ENCODE data around the gene FER. TPM values are rescaled to one million over a fixed set of nuclear protein-coding genes. Genes with fewer than 3 reads are reported as not detected.
"Not testable (repeated sequence)": the region's sequence is repeated elsewhere in the genome, so short reads cannot be mapped to it uniquely, and the experiment has no call there.

The FER gene
- total RNA-seq, 1 experiment from 2014 or later = 2.3 TPM

DNA sequence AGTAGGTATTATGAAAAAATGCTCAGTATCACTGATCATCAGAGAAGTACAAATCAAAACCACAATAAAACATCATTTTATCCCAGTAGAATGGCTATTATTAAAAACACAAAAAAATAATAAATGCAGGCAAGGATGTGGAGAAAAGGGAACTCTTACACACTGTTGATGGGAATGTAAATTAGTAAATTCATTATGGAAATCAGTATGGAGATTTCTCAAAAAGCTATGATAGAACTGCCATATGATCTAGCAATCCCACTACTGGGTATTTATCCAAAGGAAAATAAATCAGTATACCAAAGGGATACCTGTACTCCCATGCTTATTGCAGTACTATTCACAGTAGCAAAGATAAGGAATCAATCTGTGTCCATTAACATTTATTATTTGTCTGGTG lies 209.6 kb downstream of the FER start:
- DNase-seq (ENCODE audit: low spot score) = no peak

DNA sequence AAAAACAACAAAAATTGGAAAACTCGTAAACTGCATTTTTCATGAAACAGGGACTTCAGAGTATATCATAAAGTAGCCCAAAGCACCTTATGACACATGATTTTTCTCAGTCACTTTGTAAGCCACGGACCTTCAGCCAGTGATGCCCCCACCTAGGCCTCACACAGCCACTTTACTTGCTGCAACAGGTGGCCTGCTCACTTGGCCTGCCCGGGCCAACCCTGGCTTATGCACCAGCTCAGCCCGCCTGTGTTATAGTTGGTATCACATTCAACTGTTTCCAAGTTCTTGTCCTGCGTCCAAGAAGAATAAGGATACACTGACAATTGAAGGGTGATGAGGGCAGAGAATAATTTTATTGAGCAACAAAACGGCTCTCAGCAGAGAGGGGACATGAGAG lies 219.2 kb downstream of the FER start:
- DNase-seq (ENCODE audit: low spot score) = no peak

DNA sequence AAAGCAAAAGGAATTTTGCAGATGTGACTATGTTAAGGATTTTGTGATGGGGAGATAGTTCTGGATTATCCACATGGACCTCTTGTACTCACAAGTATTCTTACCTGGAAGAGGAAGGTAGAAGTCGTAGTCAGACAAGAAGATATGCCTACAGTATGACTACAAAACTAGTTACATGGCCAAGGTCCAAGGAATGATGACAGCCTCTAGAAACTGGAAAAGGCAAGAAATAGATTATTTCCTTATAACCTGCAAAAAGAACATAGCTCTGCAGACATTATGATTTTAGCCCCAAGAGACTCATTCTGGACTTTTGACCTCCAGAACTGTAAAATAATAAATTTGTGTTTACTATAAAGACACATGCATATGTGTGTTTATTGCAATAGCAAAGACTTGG lies 226.9 kb downstream of the FER start:
- no peak for DNase-seq (ENCODE audit: low spot score)

DNA sequence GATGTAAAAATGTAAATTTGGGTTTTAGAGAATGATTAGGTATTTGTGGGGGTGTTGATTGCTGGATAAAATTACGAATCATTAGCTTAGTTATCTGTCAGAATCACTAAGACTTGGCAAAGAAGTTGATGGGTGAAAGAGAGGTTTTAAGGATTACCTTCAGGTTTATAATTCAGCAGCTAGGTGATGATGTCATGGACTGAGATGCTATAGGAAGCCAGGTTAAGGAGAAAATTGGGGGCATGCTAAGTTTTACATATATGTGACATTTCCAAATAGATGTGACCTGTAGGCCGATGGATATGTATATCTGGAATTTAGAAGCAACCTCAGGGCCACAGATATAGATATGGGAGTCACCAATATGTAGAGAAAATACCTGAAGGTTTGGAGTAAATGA lies 228.0 kb downstream of the FER start:
- DNase-seq (ENCODE audit: low spot score) = no peak

DNA sequence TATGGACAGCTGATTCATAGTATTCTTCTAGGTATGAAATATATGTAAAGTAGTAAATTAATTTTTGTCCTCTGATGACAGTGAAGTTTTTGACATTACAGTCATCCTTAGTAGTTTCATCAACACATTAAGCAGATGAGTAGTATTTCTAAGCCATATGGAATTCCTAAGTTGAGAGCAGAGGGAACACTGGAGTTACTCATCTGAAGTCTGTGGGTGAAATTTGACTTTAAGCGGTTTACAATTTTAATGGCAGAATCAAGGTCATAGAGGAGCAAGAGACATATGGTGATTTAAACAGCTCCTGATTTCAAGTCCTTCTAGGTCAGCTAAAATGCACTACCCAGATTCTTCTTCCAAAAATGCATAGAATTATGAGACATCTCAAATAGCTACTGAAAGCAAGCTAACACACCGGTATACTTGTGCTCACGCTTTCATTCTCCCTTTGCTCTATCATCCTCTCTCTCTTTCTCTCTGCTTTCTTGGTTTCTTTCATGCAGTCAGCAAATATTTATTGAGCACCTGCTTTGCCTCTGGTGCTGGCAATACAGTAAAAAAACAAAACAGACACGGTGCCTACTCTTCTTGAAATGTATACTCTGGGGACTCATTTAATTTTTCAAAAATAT lies 235.9 kb downstream of the FER start:
- DNase-seq (ENCODE audit: low spot score) = no peak

DNA sequence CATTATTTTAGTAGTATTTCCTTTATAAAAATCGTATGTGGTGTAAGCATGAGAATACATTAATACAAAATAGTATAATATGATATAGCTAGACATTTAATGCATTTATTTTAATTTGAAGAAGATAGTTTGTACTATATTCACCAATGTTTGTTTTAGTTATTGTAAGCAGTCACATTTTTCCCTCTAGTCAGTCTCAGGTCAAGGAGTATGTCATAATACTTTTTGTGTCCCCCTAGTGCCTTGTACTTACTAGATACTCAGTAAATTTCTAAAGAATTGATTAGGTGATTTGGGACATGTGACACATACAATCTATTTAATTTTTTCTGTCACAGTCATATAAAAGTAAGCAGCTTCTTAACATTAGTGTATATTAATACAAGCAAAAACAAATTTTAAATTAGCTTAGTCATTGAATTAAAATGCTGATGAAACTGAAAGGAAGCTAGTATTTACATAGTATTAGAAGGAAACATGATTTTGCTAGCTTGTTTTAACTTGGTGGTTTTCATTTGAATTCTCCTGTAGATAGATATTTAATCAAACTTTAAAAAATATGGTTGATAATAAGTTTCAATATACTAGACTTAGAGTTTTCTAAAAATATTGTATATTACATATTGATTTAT lies 242.2 kb downstream of the FER start:
- no peak for DNase-seq (ENCODE audit: low spot score)

DNA sequence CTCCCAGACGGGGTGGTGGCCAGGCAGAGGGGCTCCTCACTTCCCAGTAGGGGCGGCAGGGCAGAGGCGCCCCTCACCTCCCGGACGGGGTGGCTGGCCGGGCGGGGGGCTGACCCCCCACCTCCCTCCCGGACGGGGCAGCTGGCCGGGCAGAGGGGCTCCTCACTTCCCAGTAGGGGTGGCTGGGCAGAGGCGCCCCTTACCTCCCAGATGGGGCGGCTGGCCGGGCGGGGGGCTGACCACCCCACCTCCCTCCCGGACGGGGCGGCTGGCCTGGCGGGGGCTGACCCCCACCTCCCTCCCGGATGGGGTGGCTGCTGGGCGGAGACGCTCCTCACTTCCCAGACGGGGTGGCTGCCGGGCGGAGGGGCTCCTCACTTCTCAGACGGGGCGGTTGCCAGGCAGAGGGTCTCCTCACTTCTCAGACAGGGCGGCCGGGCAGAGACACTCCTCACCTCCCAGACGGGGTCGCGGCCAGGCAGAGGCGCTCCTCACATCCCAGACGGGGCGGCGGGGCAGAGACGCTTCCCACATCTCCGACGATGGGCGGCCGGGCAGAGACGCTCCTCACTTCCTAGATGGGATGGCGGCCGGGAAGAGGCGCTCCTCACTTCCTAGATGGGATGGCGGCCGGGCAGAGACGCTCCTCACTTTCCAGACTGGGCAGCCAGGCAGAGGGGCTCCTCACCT lies 244.8 kb downstream of the FER start:
- not testable (repeated sequence) for DNase-seq (ENCODE audit: low spot score)

DNA sequence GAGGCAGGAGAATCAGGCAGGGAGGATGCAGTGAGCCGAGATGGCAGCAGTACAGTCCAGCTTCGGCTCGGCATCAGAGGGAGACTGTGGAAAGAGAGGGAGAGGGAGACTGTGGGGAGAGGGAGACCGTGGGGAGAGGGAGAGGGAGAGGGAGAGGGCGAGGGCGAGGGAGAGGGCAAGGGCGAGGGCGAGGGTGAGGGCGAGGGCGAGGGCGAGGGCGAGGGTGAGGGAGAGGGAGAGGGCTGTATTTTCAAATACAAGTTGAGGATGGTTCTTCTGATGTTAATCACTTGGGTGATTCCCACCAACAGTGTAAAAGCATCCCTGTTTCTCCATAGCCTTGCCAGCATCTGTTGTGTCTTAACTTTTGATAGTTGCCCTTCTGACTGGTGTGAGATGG lies 245.7 kb downstream of the FER start:
- DNase-seq (ENCODE audit: low spot score) = not testable (repeated sequence)

DNA sequence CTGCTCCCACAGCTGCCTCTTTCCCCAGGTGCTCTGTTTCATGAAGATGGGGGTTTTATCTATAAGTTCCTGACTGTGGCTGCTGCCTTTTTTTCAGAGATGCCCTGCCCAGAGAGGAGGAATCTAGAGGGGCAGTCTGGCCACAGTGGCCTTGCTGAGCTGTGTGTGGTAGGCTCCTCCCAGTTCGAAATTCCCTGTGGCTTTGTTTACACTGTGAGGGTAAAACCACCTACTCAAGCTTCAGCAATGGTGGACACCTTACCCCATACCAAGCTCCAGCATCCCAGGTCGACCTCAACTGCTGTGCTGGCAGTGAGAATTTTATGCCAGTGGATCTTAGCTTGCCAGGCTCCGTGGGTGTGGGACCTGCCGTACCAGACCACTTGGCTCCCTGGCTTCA lies 250.0 kb downstream of the FER start:
- no peak for DNase-seq (ENCODE audit: low spot score)

DNA sequence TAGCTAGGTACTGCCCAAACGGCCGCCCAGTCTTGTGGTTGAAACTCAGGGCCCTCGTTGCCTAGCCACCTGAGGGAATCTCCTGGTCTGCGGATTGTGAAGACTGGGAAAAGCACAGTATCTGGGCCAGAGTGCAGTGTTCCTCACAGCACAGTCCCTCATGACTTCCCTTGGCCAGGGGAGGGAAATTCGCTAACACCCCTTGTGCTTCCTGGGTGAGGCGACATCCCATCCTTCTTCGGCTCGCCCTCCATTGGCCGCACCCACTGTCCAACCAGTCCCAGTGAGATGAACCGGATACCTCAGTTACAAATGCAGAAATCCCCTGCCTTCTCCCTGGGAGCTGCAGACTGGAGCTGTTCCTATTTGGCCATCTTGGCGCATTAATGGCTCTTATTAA lies 250.5 kb downstream of the FER start:
- DNase-seq (ENCODE audit: low spot score) = no peak

DNA sequence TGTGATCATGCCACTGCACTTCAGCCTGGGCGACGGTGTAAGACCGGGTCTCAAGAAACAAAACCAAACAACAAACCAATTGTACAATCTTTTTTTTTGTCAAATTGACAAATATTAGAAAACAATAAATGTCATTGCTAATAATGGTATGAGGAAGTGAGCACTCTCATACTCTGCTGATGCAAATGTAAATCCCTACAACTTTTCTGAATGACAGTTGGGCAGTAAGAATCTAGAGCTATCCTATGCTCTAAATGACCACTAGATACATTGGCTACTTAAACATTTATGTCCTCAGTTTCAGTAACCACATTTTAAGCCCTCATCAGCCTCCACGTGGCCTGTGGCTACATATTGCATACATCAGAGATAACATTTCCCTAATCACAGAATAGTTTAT lies 256.2 kb downstream of the FER start:
- DNase-seq (ENCODE audit: low spot score) = no peak

DNA sequence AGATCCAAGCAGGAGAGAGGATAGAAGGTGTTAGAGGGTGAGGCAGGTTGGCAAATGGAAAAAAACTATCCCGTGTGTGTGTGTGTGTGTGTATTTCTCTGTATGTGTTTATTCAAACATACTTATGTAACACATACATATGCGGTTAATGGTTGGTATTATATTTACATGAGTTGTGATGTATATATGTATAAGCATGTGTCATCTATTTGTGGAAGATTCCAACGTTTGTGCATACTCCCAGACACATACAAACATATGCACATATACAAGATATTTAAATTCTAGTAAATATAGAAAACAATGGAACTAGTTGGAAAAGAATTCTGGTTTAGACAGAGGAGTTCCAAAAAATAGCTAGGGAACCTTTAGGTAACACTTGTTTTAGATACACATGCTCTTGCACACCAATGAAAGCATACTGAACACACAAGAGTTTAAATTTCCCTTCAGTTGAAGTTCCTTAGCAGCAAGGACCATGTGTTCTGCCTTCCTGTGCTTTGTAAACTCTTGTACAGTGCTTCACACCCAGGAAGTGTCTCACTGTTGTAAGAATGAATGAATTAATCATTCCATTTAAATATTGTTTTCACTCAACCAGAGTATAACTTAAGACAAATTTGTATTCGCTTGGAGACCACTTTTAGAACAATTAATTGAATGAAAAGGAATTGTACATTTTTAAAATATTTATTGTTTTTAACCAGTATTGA lies 257.8 kb downstream of the FER start:
- no peak for DNase-seq (ENCODE audit: low spot score)

DNA sequence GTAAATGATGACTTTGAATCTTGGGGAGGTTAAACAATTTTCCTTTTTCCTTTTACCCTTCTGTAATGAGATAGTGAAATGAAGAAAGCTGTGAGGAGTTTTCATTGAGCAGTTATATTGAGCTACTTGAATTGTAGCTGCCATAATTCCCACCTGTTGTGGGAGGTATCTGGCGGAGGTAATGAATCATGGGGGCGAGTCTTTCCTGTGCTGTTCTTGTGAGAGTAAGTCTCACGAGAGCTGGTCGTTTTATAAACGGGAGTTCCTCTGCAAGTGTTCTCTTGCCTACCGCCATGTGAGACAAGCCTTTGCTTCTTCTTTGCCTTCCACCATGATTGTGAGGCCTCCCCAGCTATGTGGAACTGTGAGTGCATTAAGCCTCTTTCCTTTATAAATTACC lies 258.4 kb downstream of the FER start:
- no peak for DNase-seq (ENCODE audit: low spot score)

DNA sequence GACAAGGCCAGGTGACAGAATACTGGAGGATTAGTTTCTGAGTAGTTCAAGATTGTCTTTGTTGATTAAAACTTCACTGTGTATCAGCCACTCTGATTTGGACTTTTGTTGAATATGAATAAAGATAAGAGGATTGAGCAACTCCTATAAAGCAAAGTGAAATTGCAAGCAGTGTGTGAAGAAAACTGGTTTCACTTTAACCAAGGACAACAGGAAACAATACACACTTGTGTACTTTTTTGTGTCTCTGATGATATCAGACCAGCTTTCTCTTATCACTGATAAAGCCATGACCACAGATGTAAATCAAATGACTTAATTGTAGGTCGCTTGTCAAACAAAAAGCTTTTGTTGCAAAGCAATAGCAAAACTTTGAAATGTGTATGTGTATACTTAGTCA lies 268.6 kb downstream of the FER start:
- DNase-seq (ENCODE audit: low spot score) = peak; percentile 18

DNA sequence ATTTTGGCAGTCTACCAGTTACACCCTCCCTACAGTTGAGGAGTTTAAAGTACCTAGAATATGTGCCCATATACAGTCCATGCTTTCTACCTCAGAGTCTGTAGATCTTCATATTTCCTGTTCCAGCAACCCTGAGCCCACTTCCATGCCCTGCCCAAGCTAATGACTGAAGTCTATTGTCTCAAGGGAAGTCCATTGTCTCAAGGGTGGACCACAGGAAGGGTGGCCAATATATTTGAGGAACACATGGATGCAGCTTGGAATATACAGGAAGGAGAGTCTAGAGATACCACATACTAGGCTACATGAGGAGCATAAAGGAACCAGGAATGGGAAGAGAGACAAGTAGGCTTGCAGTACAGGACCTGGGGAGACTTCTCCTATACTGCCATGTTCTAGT lies 274.4 kb downstream of the FER start:
- no peak for DNase-seq (ENCODE audit: low spot score)

DNA sequence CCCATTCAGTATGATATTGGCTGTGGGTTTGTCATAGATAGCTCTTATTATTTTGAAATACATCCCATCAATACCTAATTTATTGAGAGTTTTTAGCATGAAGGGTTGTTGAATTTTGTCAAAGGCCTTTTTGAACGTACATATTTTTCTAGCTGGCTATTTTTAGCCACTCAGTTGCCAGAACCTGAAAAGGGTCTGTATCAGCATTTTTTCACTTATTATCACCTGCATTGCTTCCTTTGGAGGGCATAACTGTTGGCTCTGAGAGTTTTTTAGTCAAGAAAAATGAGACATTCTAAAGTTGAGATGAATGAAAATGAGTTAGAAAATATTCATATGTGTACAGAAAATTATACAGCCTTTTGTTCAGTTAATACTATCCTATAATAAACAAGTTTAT lies 278.0 kb downstream of the FER start:
- not testable (repeated sequence) for DNase-seq (ENCODE audit: low spot score)

DNA sequence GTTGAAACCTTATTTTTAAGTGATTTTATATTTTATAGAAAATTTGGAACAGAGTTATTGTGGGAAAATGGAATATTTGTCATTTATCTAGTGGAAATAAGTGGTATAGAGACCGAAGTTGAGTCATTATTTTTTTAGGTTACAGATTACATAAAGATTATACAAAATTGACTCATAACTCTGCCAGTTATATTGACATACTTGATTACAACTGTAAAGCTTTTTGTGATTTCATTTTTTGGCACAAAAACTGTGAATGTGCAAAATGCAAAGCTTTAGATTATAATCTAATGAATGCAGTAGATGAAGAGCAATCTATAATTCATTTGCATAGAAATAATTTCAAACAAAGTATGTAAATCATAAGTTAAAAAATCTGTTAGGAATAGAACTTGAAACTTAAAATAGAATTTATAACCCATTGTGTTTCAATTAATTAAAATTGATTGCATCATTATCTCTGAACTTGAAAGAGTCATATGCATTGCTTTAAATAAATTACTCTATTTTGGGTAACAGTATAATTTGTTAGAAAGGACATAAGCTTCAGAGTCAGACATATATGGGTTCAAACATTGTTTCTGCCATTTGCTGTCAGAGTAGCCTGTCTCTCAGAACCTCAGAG lies 280.4 kb downstream of the FER start:
- DNase-seq (ENCODE audit: low spot score) = no peak

DNA sequence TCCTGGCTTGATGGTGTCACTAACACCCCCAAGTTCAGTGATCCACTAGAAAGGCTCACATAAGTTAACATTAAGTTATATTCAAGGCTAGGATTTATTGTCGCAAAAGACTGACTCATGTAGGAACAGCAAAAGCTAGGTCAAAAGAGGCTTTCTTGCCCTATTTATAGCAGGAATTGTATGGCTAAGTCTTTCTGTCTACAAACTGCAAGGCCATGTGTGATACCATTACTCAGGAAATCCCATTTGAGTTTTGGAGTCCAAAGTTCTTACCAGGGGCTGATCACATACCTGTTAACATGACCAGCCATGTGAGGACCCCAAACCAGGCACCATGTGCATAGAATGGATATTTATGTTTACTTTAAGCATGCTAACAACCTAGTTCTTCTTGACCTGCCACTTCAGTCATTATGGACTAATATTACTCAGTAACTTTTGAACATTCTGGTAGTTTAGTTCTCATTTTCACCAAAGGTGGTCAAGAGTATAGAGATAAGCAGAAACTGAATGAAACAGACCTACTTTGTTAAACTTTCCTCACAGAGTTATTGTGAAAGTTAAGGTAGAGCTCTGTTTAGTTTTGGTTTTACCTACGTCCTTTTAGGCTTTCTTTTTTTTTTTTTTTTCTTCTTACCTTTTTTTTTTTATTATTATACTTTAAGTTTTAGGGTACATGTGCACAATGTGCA lies 281.1 kb downstream of the FER start:
- no peak for DNase-seq (ENCODE audit: low spot score)

DNA sequence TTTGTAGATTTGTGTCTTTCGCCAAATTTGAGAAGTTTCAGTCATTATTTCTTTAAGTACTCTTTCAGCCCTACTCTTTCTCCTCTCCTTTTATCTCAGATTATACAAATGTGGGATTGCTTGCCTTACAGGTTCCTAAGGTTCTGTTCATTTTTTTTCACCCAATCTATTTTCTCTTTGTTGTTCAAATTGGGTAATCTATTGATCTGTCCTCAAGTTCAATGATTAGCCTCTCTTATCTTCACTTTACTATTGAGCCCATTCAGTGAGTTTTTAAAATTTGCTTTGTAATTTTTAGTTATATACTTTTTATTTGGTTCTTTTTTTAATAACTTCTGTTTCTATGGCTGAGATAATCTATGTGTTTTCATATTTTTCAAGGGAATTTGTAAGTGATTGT lies 282.1 kb downstream of the FER start:
- DNase-seq (ENCODE audit: low spot score) = no peak

DNA sequence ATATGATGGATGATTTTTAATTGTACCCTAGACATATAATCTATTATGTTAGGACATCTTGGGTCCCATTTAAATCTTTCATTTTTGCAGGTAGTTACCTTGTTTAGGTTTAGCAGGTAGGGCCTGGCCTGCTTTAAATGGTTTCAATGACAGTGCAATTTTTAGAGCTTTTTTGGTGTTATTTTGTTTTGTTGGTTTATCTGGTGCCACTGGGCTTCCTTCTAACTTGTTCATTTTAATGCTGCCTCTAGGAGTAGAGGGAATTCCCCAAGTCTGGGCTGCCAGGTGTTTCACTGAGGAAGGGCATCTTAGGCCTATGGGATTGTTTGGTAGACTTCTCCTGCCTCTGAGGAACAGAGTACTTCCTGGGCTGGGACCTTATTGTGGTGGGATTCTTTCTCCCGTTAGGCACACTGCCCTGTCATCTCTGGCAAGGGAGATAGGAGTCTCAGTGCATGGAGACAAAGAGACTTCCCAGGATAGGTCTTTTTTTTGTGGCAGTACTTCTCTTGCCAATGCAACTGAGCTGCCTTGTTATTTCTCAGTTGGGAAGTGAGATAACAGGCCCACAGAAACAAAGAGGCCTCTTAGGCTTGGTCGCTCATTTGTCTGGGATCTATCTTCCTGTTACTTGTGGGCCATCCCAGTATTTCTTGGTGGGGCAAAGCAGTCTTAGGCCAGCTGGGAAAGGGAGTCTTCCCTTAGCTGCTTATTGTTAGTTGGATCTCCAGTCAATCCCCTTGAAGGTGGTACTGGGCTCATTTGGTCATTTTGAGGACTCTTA lies 282.9 kb downstream of the FER start:
- no peak for DNase-seq (ENCODE audit: low spot score)

DNA sequence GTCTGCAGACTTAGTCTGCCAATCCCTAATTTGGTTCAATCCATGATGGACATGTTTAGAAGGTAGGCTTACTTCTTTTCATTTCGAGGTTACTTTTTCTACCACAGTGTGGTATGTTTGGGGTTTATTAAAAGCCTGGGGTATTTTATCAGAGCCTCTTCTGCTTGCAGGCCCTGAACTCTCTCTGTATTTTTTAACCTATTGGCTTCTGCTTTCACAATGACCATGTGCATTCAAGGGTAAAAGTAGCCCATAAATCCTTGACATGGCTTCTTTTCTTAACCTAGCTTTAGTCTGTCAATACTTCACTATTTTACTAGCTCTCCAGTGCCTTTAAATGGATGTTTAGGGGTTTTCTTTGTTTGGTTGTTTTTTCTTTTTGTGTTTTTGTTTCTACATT lies 286.6 kb downstream of the FER start:
- no peak for DNase-seq (ENCODE audit: low spot score)
